A549 (cell line): ENCODE data around the gene RTKN2. TPM values are rescaled to one million over a fixed set of nuclear protein-coding genes. Genes with fewer than 3 reads are reported as not detected.
A peak's percentile ranks its signal among the peaks of the same experiment; 100 is the strongest.

Experiments
- ATAC-seq, 2 experiments: fragments of 200-7000 bp in 1 of 2; fragments of >200 bp in 1 of 2; cut with Nextera tagmentation in 1 of 2; cut with Tn5 transposase in 1 of 2; 3 replicates each; pipeline versions ENCODE4 v1.8.0 to v1.9.1; 2018 to 2020; ENCODE audit warnings: mild to moderate bottlenecking in 1 of 2, moderate library complexity in 1 of 2
- CTCF ChIA-PET: fragments of 300-600 bp; sonication (Branson Sonifier 250); formaldehyde crosslinking; extraction: SDS; loops from one replicate; lab custom pipeline; 2021; ENCODE audit warnings: antibody characterized with exemption, inconsistent platforms; lab: Yijun Ruan, JAX
- POLR2A ChIA-PET: fragments of 350-600 bp; formaldehyde crosslinking; extraction: SDS; loops from one replicate; lab custom pipeline; 2021; ENCODE audit warnings: antibody characterized with exemption, inconsistent platforms; lab: Yijun Ruan, JAX
- DNase-seq, 2 experiments: peaks; one replicate each; pipeline versions ENCODE4 v3.0.0 to v3.0.0-alpha.2; 2011 to 2016; ENCODE audit warnings: low read depth in 1 of 2, low spot score in 1 of 2
- FAIRE-seq: peaks from 2 replicates; lab custom pipeline; 2011; peaks lifted over from hg19 to GRCh38; lab: Jason Lieb, UNC
- H3K27ac ChIP-seq, 2 experiments: fragments of >200 bp; sonication (Bioruptor Twin); formaldehyde crosslinking; 3 replicates each; pipeline ENCODE4 v1.5.1; 2016 to 2017
- H3K4me1 ChIP-seq: fragments of >200 bp; sonication (Bioruptor Twin); formaldehyde crosslinking; 3 replicates; pipeline ENCODE4 v1.6.1; 2016
- H3K4me2 ChIP-seq: fragments of >200 bp; sonication (Bioruptor Twin); formaldehyde crosslinking; 3 replicates; pipeline ENCODE4 v1.6.1; 2016
- H3K4me3 ChIP-seq: fragments of >200 bp; sonication (Bioruptor Twin); formaldehyde crosslinking; 3 replicates; pipeline ENCODE4 v1.5.1; 2016
- H3K9me3 ChIP-seq: fragments of >200 bp; sonication (Bioruptor Twin); formaldehyde crosslinking; 3 replicates; pipeline ENCODE4 v1.6.1; 2016
- ATOH8 ChIP-seq: fragments of 250-450 bp; sonication (Bioruptor Pico); IDR thresholded peaks from 2 replicates; pipeline ENCODE4 v1.5.0; 2020; ENCODE audit warnings: low read depth, mild to moderate bottlenecking, moderate library complexity
- CBX2 ChIP-seq: fragments of 200-600 bp; sonication (generic); IDR thresholded peaks from 2 replicates; pipeline ENCODE4 v1.6.1; 2016; ENCODE audit warnings: low read depth, mild to moderate bottlenecking, borderline replicate concordance
- CHD2 ChIP-seq: fragments of 150-350 bp; IDR thresholded peaks from 2 replicates; pipeline ENCODE4 v1.6.1; 2014; ENCODE audit warnings: low read length; ENCODE audit not compliant: partially characterized antibody
- CTCF ChIP-seq: fragments of >200 bp; sonication (Bioruptor Twin); formaldehyde crosslinking; IDR thresholded peaks from 3 replicates; pipeline ENCODE4 v1.5.1; 2016
- EHF ChIP-seq: fragments of 250-450 bp; sonication (Bioruptor Pico); IDR thresholded peaks from 2 replicates; pipeline ENCODE4 v1.5.0; 2020; ENCODE audit warnings: mild to moderate bottlenecking
- ELK1 ChIP-seq: fragments of 150-350 bp; IDR thresholded peaks from 2 replicates; pipeline ENCODE4 v1.6.1; 2014; ENCODE audit warnings: low read depth, mild to moderate bottlenecking, low read length
- EP300 ChIP-seq, 2 experiments: fragments of >200 bp; sonication (Bioruptor Twin); formaldehyde crosslinking; IDR thresholded peaks; 2 replicates in 1 of 2; 3 replicates in 1 of 2; pipeline ENCODE4 v1.6.1; 2016 to 2017
- FOSL2 ChIP-seq, 2 experiments: fragments of 450-650 bp in 1 of 2; fragments of >200 bp in 1 of 2; sonication (Bioruptor Twin) in 1 of 2; formaldehyde crosslinking; IDR thresholded peaks; 2 replicates each; pipeline versions ENCODE4 v1.5.0 to v1.6.1; 2016 to 2020; ENCODE audit warnings: mild to moderate bottlenecking in 1 of 2, moderate library complexity in 1 of 2
- HES2 ChIP-seq: fragments of >200 bp; sonication (Bioruptor Twin); formaldehyde crosslinking; IDR thresholded peaks from 2 replicates; pipeline ENCODE4 v1.6.1; 2016
- HOXB13 ChIP-seq: fragments of 250-450 bp; sonication (Bioruptor Pico); IDR thresholded peaks from 2 replicates; pipeline ENCODE4 v1.5.0; 2020; ENCODE audit warnings: low read depth, mild to moderate bottlenecking, moderate library complexity
- HOXB5 ChIP-seq: fragments of 250-450 bp; sonication (Bioruptor Pico); IDR thresholded peaks from 2 replicates; pipeline ENCODE4 v1.5.0; 2020; ENCODE audit warnings: mild to moderate bottlenecking, moderate library complexity
- MYC ChIP-seq: IDR thresholded peaks from 2 replicates; pipeline ENCODE4 v1.6.1; 2012; ENCODE audit warnings: mild to moderate bottlenecking, inconsistent platforms, low read length, improper control_type of control experiment, borderline replicate concordance
- NR3C1 ChIP-seq: fragments of >200 bp; sonication (Bioruptor Twin); formaldehyde crosslinking; IDR thresholded peaks from 3 replicates; pipeline ENCODE4 v1.6.1; 2017
- PBX3 ChIP-seq: IDR thresholded peaks from 2 replicates; pipeline ENCODE4 v1.6.1; 2012
- RARB ChIP-seq: fragments of 250-450 bp; sonication (Bioruptor Pico); IDR thresholded peaks from 2 replicates; pipeline ENCODE4 v1.8.0; 2021; ENCODE audit warnings: mild to moderate bottlenecking, moderate library complexity
- RFX5 ChIP-seq: fragments of 450-650 bp; IDR thresholded peaks from 2 replicates; pipeline ENCODE4 v1.7.1; 2014; ENCODE audit warnings: antibody characterized with exemption, mild to moderate bottlenecking, moderate library complexity
- RNF2 ChIP-seq: fragments of 200-600 bp; sonication (generic); IDR thresholded peaks from 2 replicates; pipeline ENCODE4 v1.6.1; 2016; ENCODE audit warnings: low read depth, mild to moderate bottlenecking, antibody characterized with exemption, moderate library complexity, borderline replicate concordance
- ZC3H11A ChIP-seq: fragments of 450-650 bp; IDR thresholded peaks from 2 replicates; pipeline ENCODE4 v1.6.1; 2014; ENCODE audit warnings: antibody characterized with exemption, mild to moderate bottlenecking
- WGBS: methylation state at CpG from one replicate; pipeline ENCODE4 v1.1.6; 2017; ENCODE audit errors: missing lambda C conversion rate; 5-methylcytosine and 5-hydroxymethylcytosine counted together
- polyA plus RNA-seq, 4 experiments: library from polyadenylated mRNA; depleted of rRNA in 3 of 4; stranded (reverse); fragments of >200 nt; fragmentation: RNase III in 1 of 4; extraction: RNeasy Plus Mini Kit Qiagen cat#74134 plus additional on column Dnase treatment in 1 of 4; gene quantifications; 2 replicates in 3 of 4; 3 replicates in 1 of 4; pipeline ENCODE4 v1.2.3, GENCODE V29; 2011 to 2017

The RTKN2 gene
- polyA plus RNA-seq, 2 of the 4 experiments (the other 2 are of a cell fraction) = 1.8 to 2.4 TPM

GRCh38 chr10:62183857-62184795 lies 84.5 kb downstream of the RTKN2 start:
- DNase-seq (peak in 1 of 2 experiments; percentile 39), FAIRE-seq (no peak), ATAC-seq (no peak)
- CTCF ChIA-PET = interaction anchor here (1.9 kb wide), 1 partner anchor 145 kb away, joined by 5 read pairs; no protein-coding TSS in a partner anchor
- WGBS = 57% methylated on average over 5 of the region's 5 CpGs
- TF ChIP-seq CHD2 (no peak), RFX5 (no peak), HES2 (no peak), FOSL2 (IDR thresholded peaks at IDR 0.05) (no peak), FOSL2 (CRISPR knock-in tag; IDR thresholded peaks at IDR 0.05) (peak; percentile 57), EP300 (IDR thresholded peaks at IDR 0.05) (no peak), EHF (no peak), ATOH8 (CRISPR knock-in tag) (no peak), CBX2 (no peak)
- Histone ChIP-seq H3K9me3 (no peaks in the 10 kb centered on the region), H3K4me1 (0 out of 3 replicates have a peak, but pooled peaks cover 7% of the 10 kb centered on the region), H3K27ac (no peak overlapping the region), H3K4me2 (no peak overlapping the region), H3K4me3 (no peak overlapping the region)
- POLR2A ChIA-PET = no interaction called here

- no peak for DNase-seq
- no peak for TF ChIP-seq PBX3
- no peak for TF ChIP-seq ZC3H11A
- TF ChIP-seq CHD2 = no peak
- TF ChIP-seq MYC = no peak
- no peak for TF ChIP-seq HOXB13 (CRISPR knock-in tag)
- TF ChIP-seq CTCF = no peak
- no peak for TF ChIP-seq ELK1
- ChIA-PET CTCF (interaction anchor here (1.9 kb wide), 1 partner anchor 145 kb away, joined by 5 read pairs; no protein-coding TSS in a partner anchor), POLR2A (no interaction called here)
- no peak overlapping the region for H3K27ac ChIP-seq
- no peak overlapping the region for H3K4me3 ChIP-seq
- H3K4me1 ChIP-seq = 0 out of 3 replicates have a peak, but pooled peaks cover 7% of the 10 kb centered on the region
- no peaks in the 10 kb centered on the region for H3K9me3 ChIP-seq
- 59% methylated on average over 3 of the region's 3 CpGs for WGBS
- no peak overlapping the region for H3K4me2 ChIP-seq
- ATAC-seq = no peak
- no peak for FAIRE-seq
Measured at GRCh38 chr10:62183442-62183841, 85.2 kb downstream of the RTKN2 start.

- Histone ChIP-seq H3K4me3 (no peak overlapping the region), H3K27ac (no peak overlapping the region), H3K4me1 (0 out of 3 replicates have a peak, but pooled peaks cover 7% of the 10 kb centered on the region), H3K9me3 (no peaks in the 10 kb centered on the region), H3K4me2 (no peak overlapping the region)
- TF ChIP-seq RNF2 (no peak), CHD2 (no peak), NR3C1 (no peak), HOXB5 (CRISPR knock-in tag) (no peak), RARB (CRISPR knock-in tag) (no peak)
- FAIRE-seq (no peak), DNase-seq (no peak), ATAC-seq (no peak)
- ChIA-PET CTCF (interaction anchor here (0.9 to 1.5 kb wide), 2 partner anchors 10 kb away, joined by 3 read pairs; no protein-coding TSS in a partner anchor), POLR2A (no interaction called here)
- 96% methylated on average over 4 of the region's 4 CpGs for WGBS
Measured at GRCh38 chr10:62182595-62182994, 86.0 kb downstream of the RTKN2 start.
